Measurements from ENCODE around the gene TMEM167A. TPM values are rescaled to one million over a fixed set of nuclear protein-coding genes. Genes with fewer than 3 reads are reported as not detected.

TMEM167A gene
- total and polyA plus RNA-seq, 2 of the 4 experiments (the other 2 are of a cell fraction): 34.6 to 45.1 TPM

GRCh38 chr5:83048811-83049210 lies 28.4 kb downstream of the TMEM167A start:
- TF ChIP-seq RCOR1 (IDR thresholded peaks at IDR 0.05; ENCODE audit: insufficient replicate concordance, low read length) (no peak), BHLHE40 (IDR thresholded peaks at IDR 0.05; ENCODE audit: low read depth, low read length) (no peak), MAFK (IDR thresholded peaks at IDR 0.05; ENCODE audit: low read depth, low read length) (no peak), NFE2L2 (IDR thresholded peaks at IDR 0.05; ENCODE audit: low read depth, low read length) (no peak), MAZ (IDR thresholded peaks at IDR 0.05; ENCODE audit: borderline replicate concordance, low read depth, low read length) (no peak), RAD21 (IDR thresholded peaks at IDR 0.05; ENCODE audit: low read length) (no peak), CEBPB (IDR thresholded peaks at IDR 0.05; ENCODE audit: low read depth, low read length) (no peak), SMC3 (IDR thresholded peaks at IDR 0.05; ENCODE audit: low read depth, low read length) (no peak), MXI1 (IDR thresholded peaks at IDR 0.05; ENCODE audit: borderline replicate concordance, low read depth, low read length) (no peak), CHD1 (IDR thresholded peaks at IDR 0.05; ENCODE audit: low read depth, low read length) (no peak)
- TF ChIP-seq, protein P1, sequence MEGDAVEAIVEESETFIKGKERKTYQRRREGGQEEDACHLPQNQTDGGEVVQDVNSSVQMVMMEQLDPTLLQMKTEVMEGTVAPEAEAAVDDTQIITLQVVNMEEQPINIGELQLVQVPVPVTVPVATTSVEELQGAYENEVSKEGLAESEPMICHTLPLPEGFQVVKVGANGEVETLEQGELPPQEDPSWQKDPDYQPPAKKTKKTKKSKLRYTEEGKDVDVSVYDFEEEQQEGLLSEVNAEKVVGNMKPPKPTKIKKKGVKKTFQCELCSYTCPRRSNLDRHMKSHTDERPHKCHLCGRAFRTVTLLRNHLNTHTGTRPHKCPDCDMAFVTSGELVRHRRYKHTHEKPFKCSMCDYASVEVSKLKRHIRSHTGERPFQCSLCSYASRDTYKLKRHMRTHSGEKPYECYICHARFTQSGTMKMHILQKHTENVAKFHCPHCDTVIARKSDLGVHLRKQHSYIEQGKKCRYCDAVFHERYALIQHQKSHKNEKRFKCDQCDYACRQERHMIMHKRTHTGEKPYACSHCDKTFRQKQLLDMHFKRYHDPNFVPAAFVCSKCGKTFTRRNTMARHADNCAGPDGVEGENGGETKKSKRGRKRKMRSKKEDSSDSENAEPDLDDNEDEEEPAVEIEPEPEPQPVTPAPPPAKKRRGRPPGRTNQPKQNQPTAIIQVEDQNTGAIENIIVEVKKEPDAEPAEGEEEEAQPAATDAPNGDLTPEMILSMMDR (conservative IDR thresholded peaks at IDR 0.05; ENCODE audit: low read depth, low read length): no peak
- no peak overlapping the region for H4K91ac ChIP-seq (ENCODE audit: insufficient read depth, low read depth, low read length)
- no peaks in the 10 kb centered on the region for H3K27me3 ChIP-seq (ENCODE audit: control insufficient read depth, insufficient read depth, low read length)
- no peak overlapping the region for H3K14ac ChIP-seq (replicated peaks; ENCODE audit: low read depth, low read length)
- WGBS, 2 experiments (ENCODE audit: extremely low coverage in 2 of 2, insufficient read length in 1 of 2): no CpG with 5 or more reads among the region's 2 CpGs
- H3K56ac ChIP-seq (ENCODE audit: extremely low read depth, insufficient read depth, low read length): no peak overlapping the region
- H3K9me1 ChIP-seq (ENCODE audit: insufficient read depth, low read length): no peaks in the 10 kb centered on the region
- H3K4me2 ChIP-seq (ENCODE audit: low read depth, low read length): no peak overlapping the region
- H3K27ac ChIP-seq (ENCODE audit: insufficient read depth, low read length): no peak overlapping the region
- peaks cover 0 to 4% of the 10 kb centered on the region in 2 experiments; a peak in 1 of 4 replicates for H3K79me1 ChIP-seq (ENCODE audit: low read depth in 1 of 2, low read length in 2 of 2)
- ChIA-PET CTCF (interaction anchor here (0.7 kb wide), 1 partner anchor 372 kb away, joined by 3 read pairs; no protein-coding TSS in a partner anchor), POLR2A (ENCODE audit: unreplicated experiment) (no interaction called here)
- no peak overlapping the region for H2BK20ac ChIP-seq (ENCODE audit: low read depth, low read length)
- no peak overlapping the region for H3K9ac ChIP-seq (ENCODE audit: low read depth, low read length)
- in situ Hi-C loops (cut with MboI; ENCODE audit: low sequenced_read_pairs): no loop called here
- no TSS peak for BruUV-seq (replicated peaks)
- no peak overlapping the region for H3K4me3 ChIP-seq (ENCODE audit: insufficient read depth, low read depth, low read length)
- no peak overlapping the region for H3K23ac ChIP-seq (ENCODE audit: low read depth, low read length)
- H2AK9ac ChIP-seq (replicated peaks; ENCODE audit: low read depth, low read length, poor library complexity): no peak overlapping the region
- no peak overlapping the region for H2AFZ ChIP-seq (replicated peaks; ENCODE audit: low read length, poor library complexity)
- H4K8ac ChIP-seq (ENCODE audit: low read depth in 2 of 2, low read length in 2 of 2): no peak overlapping the region
- no peaks in the 10 kb centered on the region for H3K9me3 ChIP-seq (ENCODE audit: control insufficient read depth, insufficient read depth, low read length)
- H2BK120ac ChIP-seq (ENCODE audit: low read depth, low read length): no peak overlapping the region
- ATAC-seq (ENCODE audit: low read depth) (no peak), DNase-seq (no peak)
- dilution Hi-C loops (cut with HindIII; ENCODE audit: low sequenced_read_pairs, unreplicated experiment): no loop called here
- no peaks in the 10 kb centered on the region for H4K20me1 ChIP-seq (ENCODE audit: insufficient read depth, low read length)
- no peak overlapping the region for H4K5ac ChIP-seq (ENCODE audit: low read depth, low read length)
- H3K4me1 ChIP-seq (ENCODE audit: control insufficient read depth, insufficient read depth, low read length): no peaks in the 10 kb centered on the region
- peaks cover 12% of the 10 kb centered on the region for H3K36me3 ChIP-seq (ENCODE audit: control insufficient read depth, insufficient read depth, low read length)
- intact Hi-C loops (cut with micrococcal nuclease): no loop called here
- no peak overlapping the region for H3K4ac ChIP-seq (ENCODE audit: low read depth, low read length)
- no peak overlapping the region for H2AK5ac ChIP-seq (ENCODE audit: low read depth, low read length)
- no peak overlapping the region for H3K18ac ChIP-seq (ENCODE audit: low read depth, low read length)
- H2BK15ac ChIP-seq (ENCODE audit: low read depth, low read length): no peak overlapping the region
- H2BK5ac ChIP-seq (ENCODE audit: low read depth, low read length, poor library complexity, severe bottlenecking): no peak overlapping the region

Data from IMR-90 (cell line).